GM12874 (cell line): ENCODE data around the gene MARCKS.
A peak's percentile ranks its signal among the peaks of the same experiment; 100 is the strongest.

Source experiments
- CTCF ChIP-seq: IDR thresholded peaks from 2 replicates; pipeline ENCODE4 v1.5.1; 2011; ENCODE audit warnings: low read depth, mild to moderate bottlenecking, control low read depth, low read length, moderate library complexity; ENCODE audit not compliant: insufficient read depth

Gene MARCKS

GRCh38 chr6:113853252-113853651 lies 3.9 kb upstream of the MARCKS start:
- TF ChIP-seq CTCF = no peak

- 0 out of 2 replicates have a peak, but pooled peaks have one; percentile 4 for TF ChIP-seq CTCF
Measured at GRCh38 chr6:113854531-113855499, 2.3 kb upstream of the MARCKS start.

- TF ChIP-seq CTCF = no peak
Measured at GRCh38 chr6:113855500-113856374, 1.4 kb upstream of the MARCKS start.

- TF ChIP-seq CTCF = no peak
Measured at GRCh38 chr6:113856375-113856624, 845 bp upstream of the MARCKS start.

- TF ChIP-seq CTCF = no peak
Measured at GRCh38 chr6:113857556-113858479, 673 bp downstream of the MARCKS start.

- TF ChIP-seq CTCF = peak; percentile 87
Measured at GRCh38 chr6:113858480-113859348, 1.6 kb downstream of the MARCKS start.
